GM12878 (cell line): ENCODE data around the gene HAGHL. TPM values are rescaled to one million over a fixed set of nuclear protein-coding genes. Genes with fewer than 3 reads are reported as not detected.

Experiments
- BCL11A ChIP-seq: IDR thresholded peaks from 2 replicates; pipeline ENCODE4 v1.6.1; 2011; ENCODE audit warnings: low read depth, low read length
- CBX5 ChIP-seq: sonication (generic); IDR thresholded peaks from 2 replicates; pipeline ENCODE4 v1.6.1; 2016; ENCODE audit warnings: low read depth, moderate library complexity, mild to moderate bottlenecking, inconsistent platforms
- CEBPZ ChIP-seq: fragments of 150-350 bp; IDR thresholded peaks from 2 replicates; pipeline ENCODE4 v1.6.1; 2016; ENCODE audit warnings: low read depth, low read length
- CREB1 ChIP-seq: IDR thresholded peaks from 2 replicates; pipeline ENCODE4 v1.6.1; 2012; ENCODE audit warnings: low read depth, mild to moderate bottlenecking, inconsistent platforms
- DPF2 ChIP-seq: fragments of 450-650 bp; IDR thresholded peaks from 2 replicates; pipeline ENCODE4 v1.6.1; 2017; ENCODE audit warnings: mild to moderate bottlenecking
- E2F8 ChIP-seq: fragments of 450-650 bp; IDR thresholded peaks from 2 replicates; pipeline ENCODE4 v1.6.1; 2018; ENCODE audit warnings: mild to moderate bottlenecking, low read depth, moderate library complexity; ENCODE audit not compliant: partially characterized antibody
- EGR1 ChIP-seq, 2 experiments: IDR thresholded peaks; 1 replicate in 1 of 2; 2 replicates in 1 of 2; pipeline ENCODE4 v1.6.1; 2011 to 2012; ENCODE audit warnings: low read depth in 2 of 2, low read length in 2 of 2, borderline replicate concordance in 1 of 2, mild to moderate bottlenecking in 1 of 2, moderate library complexity in 1 of 2
- EZH2 ChIP-seq: IDR thresholded peaks from 2 replicates; pipeline ENCODE4 v1.6.1; 2012; ENCODE audit warnings: low read depth, mild to moderate bottlenecking, control low read depth, inconsistent platforms, low read length, borderline replicate concordance; ENCODE audit not compliant: control insufficient read depth
- GATAD2B ChIP-seq: fragments of 450-650 bp; conservative IDR thresholded peaks from 2 replicates; pipeline ENCODE4 v1.6.1; 2017; ENCODE audit warnings: low read depth, mild to moderate bottlenecking, moderate library complexity
- IRF4 ChIP-seq: IDR thresholded peaks from 2 replicates; pipeline ENCODE4 v1.6.1; 2011; ENCODE audit warnings: low read depth, low read length
- KAT2A ChIP-seq: conservative IDR thresholded peaks from 2 replicates; pipeline ENCODE4 v1.6.1; 2011; ENCODE audit warnings: low read depth, low read length; ENCODE audit not compliant: control insufficient read depth
- NRF1 ChIP-seq: conservative IDR thresholded peaks from 2 replicates; pipeline ENCODE4 v1.6.1; 2011; ENCODE audit warnings: mild to moderate bottlenecking, low read depth, low read length, improper control_type of control experiment
- PML ChIP-seq: IDR thresholded peaks from 2 replicates; pipeline ENCODE4 v1.6.1; 2012; ENCODE audit warnings: low read length, inconsistent platforms
- RELA ChIP-seq: fragments of 450-650 bp; IDR thresholded peaks from 2 replicates; pipeline ENCODE4 v1.8.0; 2014; ENCODE audit warnings: borderline replicate concordance; ENCODE audit not compliant: partially characterized antibody
- RFX5 ChIP-seq: IDR thresholded peaks from 2 replicates; pipeline ENCODE4 v1.6.1; 2011; ENCODE audit warnings: low read depth, low read length, improper control_type of control experiment
- SKIL ChIP-seq: fragments of 450-650 bp; IDR thresholded peaks from 2 replicates; pipeline ENCODE4 v1.6.1; 2017; ENCODE audit warnings: mild to moderate bottlenecking, low read depth, inconsistent platforms; ENCODE audit not compliant: poor library complexity, severe bottlenecking
- SMARCA5 ChIP-seq: fragments of 450-650 bp; IDR thresholded peaks from 2 replicates; pipeline ENCODE4 v1.6.1; 2017; ENCODE audit warnings: mild to moderate bottlenecking
- TCF12 ChIP-seq: IDR thresholded peaks from 2 replicates; pipeline ENCODE4 v1.6.1; 2011; ENCODE audit warnings: low read depth, mild to moderate bottlenecking, low read length
- TCF7 ChIP-seq: IDR thresholded peaks from 2 replicates; pipeline ENCODE4 v1.6.1; 2014; ENCODE audit warnings: antibody characterized with exemption, borderline replicate concordance
- YY1 ChIP-seq: IDR thresholded peaks from 2 replicates; pipeline ENCODE4 v1.6.1; 2011; ENCODE audit warnings: low read depth, mild to moderate bottlenecking, low read length
- polyA plus RNA-seq, 11 experiments: library from polyadenylated mRNA; depleted of rRNA in 4 of 11; unstranded in 6 of 11; stranded (reverse) in 5 of 11; fragments of >200 nt; fragmentation: Nextera tagmentation in 4 of 11; fragmentation: Illumina TruSeq in 1 of 11; extraction: Ambion mirVana in 4 of 11; extraction: Trizol in 1 of 11; gene quantifications; 1 replicate in 1 of 11; 2 replicates in 10 of 11; pipeline versions ENCODE4 v1.2.1 to v1.2.3, GENCODE V29; 2011 to 2016; ENCODE audit warnings: inconsistent platforms in 2 of 11, missing spikeins in 2 of 11, low read depth in 1 of 11
- total RNA-seq, 4 experiments: library from RNA; depleted of rRNA in 3 of 4; stranded (reverse); fragments of >200 nt in 3 of 4; fragmentation: Illumina TruSeq in 1 of 4; extraction: Trizol in 1 of 4; gene quantifications; 2 replicates each; pipeline versions ENCODE4 v1.2.1 to v1.2.3, GENCODE V29; 2013 to 2021

HAGHL gene
- total and polyA plus RNA-seq, 10 of the 15 experiments (the other 5 are each of a cell fraction or from before 2014, with no cell fraction given): 0.23 to 44.6 (median 16.4) TPM

DNA sequence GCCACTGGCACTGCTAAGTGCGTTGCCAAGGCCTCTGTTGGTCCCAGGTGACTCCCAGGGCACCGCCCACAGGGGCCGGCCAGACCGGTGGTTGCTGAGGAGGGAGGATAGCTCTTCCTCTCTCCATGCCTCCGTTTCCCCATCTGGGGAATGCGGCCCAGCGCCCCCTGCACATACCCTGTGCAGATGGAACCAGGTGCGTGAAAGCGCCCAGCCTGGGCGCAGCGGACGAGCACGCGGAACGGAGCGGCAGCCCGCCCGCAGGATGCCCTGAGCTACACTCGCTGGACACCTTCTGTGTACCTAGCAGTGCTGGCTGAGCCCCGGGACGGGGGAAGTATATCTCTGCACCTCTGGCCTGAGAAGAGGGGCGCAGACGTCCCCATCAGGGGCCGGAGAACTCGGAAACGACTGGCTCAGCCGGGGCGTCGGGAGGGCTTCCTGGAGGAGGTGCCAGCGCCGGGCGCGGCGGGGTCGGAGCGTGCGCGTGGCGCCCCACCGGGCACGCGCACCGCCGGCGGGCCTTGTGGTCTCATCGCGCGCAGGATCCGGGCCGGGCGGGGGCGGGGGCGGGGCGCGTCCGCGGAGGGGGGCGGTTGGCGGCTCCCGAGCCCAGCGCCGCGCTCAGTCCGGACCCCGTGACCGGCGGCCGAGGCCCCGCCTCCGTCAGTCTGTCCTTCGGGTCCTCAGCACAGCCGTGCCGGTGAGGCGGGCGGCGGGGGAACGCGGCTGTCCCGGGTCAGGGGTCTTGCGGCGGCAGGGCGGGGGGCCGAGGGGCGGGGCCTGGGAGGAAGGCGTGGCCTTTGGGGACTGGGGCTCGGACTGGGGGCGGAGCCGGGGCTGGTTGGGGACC is at the start of gene HAGHL, which contains the start of gene CCDC78 (continued):
- TF ChIP-seq TCF12 (0 out of 2 replicates have a peak, but pooled peaks have one; percentile 3), EZH2 (no peak), RFX5 (no peak), PML (no peak), CEBPZ (no peak), IRF4 (no peak), EGR1 (IDR thresholded peaks at IDR 0.05; ENCODE audit: borderline replicate concordance in 1 of 2, low read depth in 2 of 2, low read length in 2 of 2) (peak in 1 of 2 experiments; percentile 32; a peak in 1 of 3 replicates), RELA (no peak), E2F8 (no peak), KAT2A (no peak), NRF1 (peak; percentile 21; the same call in 1 of the 2 replicates), BCL11A (no peak), TCF7 (no peak), GATAD2B (peak; percentile 50; the same call in 1 of the 2 replicates), SKIL (no peak), CBX5 (no peak), CREB1 (no peak), DPF2 (peak; percentile 43; the same call in 1 of the 2 replicates), SMARCA5 (peak; percentile 99), YY1 (no peak)
